SU-DHL-6 (cell line): ENCODE results near the gene CCL25.

ENCODE experiments used
- H2AFZ ChIP-seq: fragments of 200-600 bp; sonication (generic); 2 replicates; pipeline ENCODE4 v1.6.1; 2014; ENCODE audit warnings: low read depth, mild to moderate bottlenecking, moderate library complexity, mixed read lengths, antibody characterized with exemption, low read length; ENCODE audit not compliant: severe bottlenecking
- H3F3A ChIP-seq: fragments of 200-600 bp; shearing (Covaris generic); 2 replicates; pipeline ENCODE4 v1.6.0; 2016; ENCODE audit warnings: antibody characterized with exemption, mild to moderate bottlenecking; ENCODE audit not compliant: insufficient read depth
- H3K27ac ChIP-seq: fragments of 200-600 bp; sonication (generic); 2 replicates; pipeline ENCODE4 v1.5.1; 2016; ENCODE audit warnings: low read depth, mild to moderate bottlenecking, low read length, moderate library complexity, mixed read lengths
- H3K27me3 ChIP-seq: fragments of 200-600 bp; sonication (generic), shearing (Covaris generic); 2 replicates; pipeline ENCODE4 v1.6.0; 2014; ENCODE audit warnings: mild to moderate bottlenecking, low read length
- H3K36me3 ChIP-seq: fragments of 200-600 bp; sonication (generic); 2 replicates; pipeline ENCODE4 v1.6.1; 2014; ENCODE audit warnings: mild to moderate bottlenecking, low read length, mixed read lengths
- H3K4me2 ChIP-seq: fragments of 300-600, 200-600 bp; shearing (Covaris generic), sonication (generic); 2 replicates; pipeline ENCODE4 v1.6.0; 2014; ENCODE audit warnings: low read length, low read depth, mild to moderate bottlenecking; ENCODE audit not compliant: poor library complexity, severe bottlenecking
- H3K4me3 ChIP-seq: fragments of 200-600 bp; sonication (generic); 2 replicates; pipeline ENCODE4 v1.5.1; 2014; ENCODE audit warnings: antibody characterized with exemption, low read length, mild to moderate bottlenecking, mixed read lengths; ENCODE audit not compliant: insufficient read depth, poor library complexity, severe bottlenecking
- H3K79me2 ChIP-seq: fragments of 200-600 bp; sonication (generic); 2 replicates; pipeline ENCODE4 v1.6.1; 2014; ENCODE audit warnings: mild to moderate bottlenecking, low read length, moderate library complexity; ENCODE audit not compliant: insufficient read depth
- H3K9ac ChIP-seq: fragments of 200-600 bp; sonication (generic); 2 replicates; pipeline ENCODE4 v1.7.0; 2014; ENCODE audit warnings: mild to moderate bottlenecking, low read length
- H3K9me2 ChIP-seq: fragments of 200-600 bp; sonication (generic); replicated peaks from 2 replicates; pipeline ENCODE4 v1.6.1; 2014; ENCODE audit warnings: low read length; ENCODE audit not compliant: insufficient read depth
- H3K9me3 ChIP-seq: fragments of 200-600 bp; sonication (generic); 2 replicates; pipeline ENCODE4 v1.6.1; 2014; ENCODE audit warnings: low read length, mixed read lengths; ENCODE audit not compliant: insufficient read depth
- H4K20me1 ChIP-seq: fragments of 200-600 bp; sonication (generic); 2 replicates; pipeline ENCODE4 v1.6.1; 2014; ENCODE audit warnings: low read depth, mild to moderate bottlenecking, antibody characterized with exemption, low read length, moderate library complexity, mixed read lengths
- EZH2phosphoT487 ChIP-seq: fragments of 200-600 bp; sonication (generic), shearing (Covaris generic); conservative IDR thresholded peaks from 2 replicates; pipeline ENCODE4 v1.6.1; 2018; ENCODE audit warnings: mild to moderate bottlenecking, antibody characterized with exemption, low read length, moderate library complexity, mixed read lengths
- TF ChIP-seq, protein P1 (sequence below): fragments of 200-600 bp; sonication (generic); IDR thresholded peaks from one replicate; pipeline ENCODE4 v1.5.1; 2017; ENCODE audit warnings: antibody characterized with exemption, mild to moderate bottlenecking, low read length, moderate library complexity; ENCODE audit not compliant: insufficient read depth, poor library complexity, severe bottlenecking

Gene CCL25

DNA sequence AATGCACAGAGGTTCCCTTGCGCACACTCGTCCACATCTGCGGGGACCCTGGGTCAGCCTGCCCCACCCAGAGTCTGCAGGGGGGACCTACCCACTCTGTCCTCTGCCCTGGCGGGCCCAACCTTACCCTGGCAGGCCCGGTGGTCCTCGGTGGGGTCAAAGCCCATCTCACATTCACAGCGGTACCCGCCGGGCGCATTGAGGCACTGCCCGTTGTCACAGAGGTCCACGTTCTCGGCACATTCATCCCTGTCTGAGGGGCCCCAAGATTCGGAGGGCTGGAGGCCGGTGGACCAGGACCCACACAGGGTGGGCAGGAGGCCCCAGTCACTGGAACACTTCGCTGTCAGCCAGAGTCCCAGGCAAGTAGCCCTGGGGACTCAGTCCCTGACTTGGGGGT lies 58.4 kb downstream of the CCL25 start:
- no peak overlapping the region for H3K27ac ChIP-seq
- H3K27me3 ChIP-seq, result no peaks in the 10 kb centered on the region
- H3K4me2 ChIP-seq, result no peak overlapping the region
- no peaks in the 10 kb centered on the region for H3F3A ChIP-seq
- no peaks in the 10 kb centered on the region for H3K9me3 ChIP-seq
- no peaks in the 10 kb centered on the region for H4K20me1 ChIP-seq
- no peaks in the 10 kb centered on the region for H3K9me2 ChIP-seq
- no peaks in the 10 kb centered on the region for H3K36me3 ChIP-seq
- H3K4me3 ChIP-seq, result no peak overlapping the region
- no peak overlapping the region for H3K9ac ChIP-seq
- no peaks in the 10 kb centered on the region for H3K79me2 ChIP-seq
- H2AFZ ChIP-seq, result no peak overlapping the region
- TF ChIP-seq EZH2phosphoT487, result no peak
- TF ChIP-seq, protein P1, sequence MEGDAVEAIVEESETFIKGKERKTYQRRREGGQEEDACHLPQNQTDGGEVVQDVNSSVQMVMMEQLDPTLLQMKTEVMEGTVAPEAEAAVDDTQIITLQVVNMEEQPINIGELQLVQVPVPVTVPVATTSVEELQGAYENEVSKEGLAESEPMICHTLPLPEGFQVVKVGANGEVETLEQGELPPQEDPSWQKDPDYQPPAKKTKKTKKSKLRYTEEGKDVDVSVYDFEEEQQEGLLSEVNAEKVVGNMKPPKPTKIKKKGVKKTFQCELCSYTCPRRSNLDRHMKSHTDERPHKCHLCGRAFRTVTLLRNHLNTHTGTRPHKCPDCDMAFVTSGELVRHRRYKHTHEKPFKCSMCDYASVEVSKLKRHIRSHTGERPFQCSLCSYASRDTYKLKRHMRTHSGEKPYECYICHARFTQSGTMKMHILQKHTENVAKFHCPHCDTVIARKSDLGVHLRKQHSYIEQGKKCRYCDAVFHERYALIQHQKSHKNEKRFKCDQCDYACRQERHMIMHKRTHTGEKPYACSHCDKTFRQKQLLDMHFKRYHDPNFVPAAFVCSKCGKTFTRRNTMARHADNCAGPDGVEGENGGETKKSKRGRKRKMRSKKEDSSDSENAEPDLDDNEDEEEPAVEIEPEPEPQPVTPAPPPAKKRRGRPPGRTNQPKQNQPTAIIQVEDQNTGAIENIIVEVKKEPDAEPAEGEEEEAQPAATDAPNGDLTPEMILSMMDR, result no peak

DNA sequence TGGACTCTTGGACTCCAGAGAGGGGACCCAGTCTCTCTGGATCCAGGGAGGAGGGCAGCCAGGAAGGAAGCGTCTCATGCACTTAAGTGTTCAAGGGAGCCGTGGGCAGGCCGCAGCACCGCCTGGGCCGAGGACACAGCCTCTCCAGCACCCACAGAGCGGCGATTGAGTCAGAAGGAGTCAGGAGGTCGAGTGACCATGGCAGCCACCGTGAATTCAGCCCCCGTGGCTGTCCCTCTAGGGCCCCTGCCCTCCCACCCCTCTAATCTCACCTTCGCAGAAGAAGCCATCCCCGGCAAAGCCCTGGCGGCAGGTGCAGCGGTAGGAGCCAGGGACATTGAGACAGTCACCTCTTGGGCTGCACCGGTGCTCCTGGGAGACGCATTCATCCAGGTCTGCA lies 58.8 kb downstream of the CCL25 start:
- H3K79me2 ChIP-seq, result no peaks in the 10 kb centered on the region
- no peak overlapping the region for H3K9ac ChIP-seq
- H3K27ac ChIP-seq, result no peak overlapping the region
- H3K9me3 ChIP-seq, result no peaks in the 10 kb centered on the region
- H4K20me1 ChIP-seq, result no peaks in the 10 kb centered on the region
- H3K27me3 ChIP-seq, result no peaks in the 10 kb centered on the region
- H3K36me3 ChIP-seq, result no peaks in the 10 kb centered on the region
- no peaks in the 10 kb centered on the region for H3K9me2 ChIP-seq
- no peak overlapping the region for H3K4me3 ChIP-seq
- no peak overlapping the region for H2AFZ ChIP-seq
- TF ChIP-seq EZH2phosphoT487, result no peak
- TF ChIP-seq, protein P1, result no peak
- no peak overlapping the region for H3K4me2 ChIP-seq
- H3F3A ChIP-seq, result no peaks in the 10 kb centered on the region
